ENCODE measurements around the gene SEC11C.
"Not testable (repeated sequence)": the region's sequence is repeated elsewhere in the genome, so short reads cannot be mapped to it uniquely, and the experiment has no call there.

The SEC11C gene

GRCh38 chr18:59129951-59130703 is 9.6 kb upstream of the SEC11C start:
- H3K9ac ChIP-seq (ENCODE audit: low read length), result no peak overlapping the region
- H3K27me3 ChIP-seq (ENCODE audit: control insufficient read depth, insufficient read depth, low read length), result peaks cover 27% of the 10 kb centered on the region
- H3K9me3 ChIP-seq (ENCODE audit: control insufficient read depth, low read length), result no peaks in the 10 kb centered on the region
- no peaks in the 10 kb centered on the region for H3K4me1 ChIP-seq (ENCODE audit: control insufficient read depth, insufficient read depth, low read length)
- H3K4me3 ChIP-seq (ENCODE audit: low read length), result no peak overlapping the region
- no peaks in the 10 kb centered on the region for H3K36me3 ChIP-seq (ENCODE audit: control insufficient read depth, insufficient read depth, low read length)

GRCh38 chr18:59132810-59133465 is 6.7 kb upstream of the SEC11C start:
- Histone ChIP-seq H3K9ac (ENCODE audit: low read length) (no peak overlapping the region), H3K9me3 (ENCODE audit: control insufficient read depth, low read length) (no peaks in the 10 kb centered on the region), H3K27me3 (ENCODE audit: control insufficient read depth, insufficient read depth, low read length) (peaks cover 25% of the 10 kb centered on the region), H3K4me1 (ENCODE audit: control insufficient read depth, insufficient read depth, low read length) (no peaks in the 10 kb centered on the region), H3K36me3 (ENCODE audit: control insufficient read depth, insufficient read depth, low read length) (no peaks in the 10 kb centered on the region), H3K4me3 (ENCODE audit: low read length) (no peak overlapping the region)

- H3K9ac ChIP-seq (ENCODE audit: low read length), result peak overlapping the region; percentile 83
- no peaks in the 10 kb centered on the region for H3K36me3 ChIP-seq (ENCODE audit: control insufficient read depth, insufficient read depth, low read length)
- no peaks in the 10 kb centered on the region for H3K9me3 ChIP-seq (ENCODE audit: control insufficient read depth, low read length)
- H3K27me3 ChIP-seq (ENCODE audit: control insufficient read depth, insufficient read depth, low read length), result peaks cover 4% of the 10 kb centered on the region
- peak overlapping the region; percentile 91 for H3K4me3 ChIP-seq (ENCODE audit: low read length)
- H3K4me1 ChIP-seq (ENCODE audit: control insufficient read depth, insufficient read depth, low read length), result peaks cover 13% of the 10 kb centered on the region
Observed at GRCh38 chr18:59139291-59139614, 431 bp upstream of the SEC11C start.

GRCh38 chr18:59140302-59140885 is 710 bp downstream of the SEC11C start:
- peaks cover 13% of the 10 kb centered on the region for H3K4me1 ChIP-seq (ENCODE audit: control insufficient read depth, insufficient read depth, low read length)
- peaks cover 3% of the 10 kb centered on the region for H3K27me3 ChIP-seq (ENCODE audit: control insufficient read depth, insufficient read depth, low read length)
- H3K36me3 ChIP-seq (ENCODE audit: control insufficient read depth, insufficient read depth, low read length), result no peaks in the 10 kb centered on the region
- peak overlapping the region; percentile 91 for H3K4me3 ChIP-seq (ENCODE audit: low read length)
- H3K9ac ChIP-seq (ENCODE audit: low read length), result peak overlapping the region; percentile 83
- no peaks in the 10 kb centered on the region for H3K9me3 ChIP-seq (ENCODE audit: control insufficient read depth, low read length)

GRCh38 chr18:59141294-59142068 is 1.8 kb downstream of the SEC11C start:
- H3K9me3 ChIP-seq (ENCODE audit: control insufficient read depth, low read length), result no peaks in the 10 kb centered on the region
- H3K4me1 ChIP-seq (ENCODE audit: control insufficient read depth, insufficient read depth, low read length), result peaks cover 13% of the 10 kb centered on the region
- H3K27me3 ChIP-seq (ENCODE audit: control insufficient read depth, insufficient read depth, low read length), result peaks cover 3% of the 10 kb centered on the region
- no peak overlapping the region for H3K4me3 ChIP-seq (ENCODE audit: low read length)
- H3K36me3 ChIP-seq (ENCODE audit: control insufficient read depth, insufficient read depth, low read length), result no peaks in the 10 kb centered on the region
- H3K9ac ChIP-seq (ENCODE audit: low read length), result peak overlapping the region; percentile 17

- Histone ChIP-seq H3K9me3 (ENCODE audit: control insufficient read depth, low read length) (no peaks in the 10 kb centered on the region), H3K4me1 (ENCODE audit: control insufficient read depth, insufficient read depth, low read length) (peaks cover 13% of the 10 kb centered on the region), H3K4me3 (ENCODE audit: low read length) (no peak overlapping the region), H3K9ac (ENCODE audit: low read length) (peak overlapping the region; percentile 17), H3K27me3 (ENCODE audit: control insufficient read depth, insufficient read depth, low read length) (no peaks in the 10 kb centered on the region), H3K36me3 (ENCODE audit: control insufficient read depth, insufficient read depth, low read length) (no peaks in the 10 kb centered on the region)
Observed at GRCh38 chr18:59142274-59142673, 2.6 kb downstream of the SEC11C start.

- H3K36me3 ChIP-seq (ENCODE audit: control insufficient read depth, insufficient read depth, low read length); H3K9ac ChIP-seq (ENCODE audit: low read length); H3K9me3 ChIP-seq (ENCODE audit: control insufficient read depth, low read length); H3K27me3 ChIP-seq (ENCODE audit: control insufficient read depth, insufficient read depth, low read length); H3K4me3 ChIP-seq (ENCODE audit: low read length): not testable (repeated sequence)
- peaks cover 13% of the 10 kb centered on the region for H3K4me1 ChIP-seq (ENCODE audit: control insufficient read depth, insufficient read depth, low read length)
Observed at GRCh38 chr18:59142800-59143416, 3.2 kb downstream of the SEC11C start.

GRCh38 chr18:59143441-59143840 is 3.8 kb downstream of the SEC11C start:
- no peak overlapping the region for H3K4me3 ChIP-seq (ENCODE audit: low read length)
- H3K4me1 ChIP-seq (ENCODE audit: control insufficient read depth, insufficient read depth, low read length), result peaks cover 13% of the 10 kb centered on the region
- H3K36me3 ChIP-seq (ENCODE audit: control insufficient read depth, insufficient read depth, low read length), result peaks cover 7% of the 10 kb centered on the region
- H3K27me3 ChIP-seq (ENCODE audit: control insufficient read depth, insufficient read depth, low read length), result peaks cover 3% of the 10 kb centered on the region
- H3K9me3 ChIP-seq (ENCODE audit: control insufficient read depth, low read length), result no peaks in the 10 kb centered on the region
- no peak overlapping the region for H3K9ac ChIP-seq (ENCODE audit: low read length)

- no peak overlapping the region for H3K4me3 ChIP-seq (ENCODE audit: low read length)
- H3K36me3 ChIP-seq (ENCODE audit: control insufficient read depth, insufficient read depth, low read length), result peaks cover 7% of the 10 kb centered on the region
- H3K27me3 ChIP-seq (ENCODE audit: control insufficient read depth, insufficient read depth, low read length), result peaks cover 3% of the 10 kb centered on the region
- no peaks in the 10 kb centered on the region for H3K9me3 ChIP-seq (ENCODE audit: control insufficient read depth, low read length)
- H3K9ac ChIP-seq (ENCODE audit: low read length), result no peak overlapping the region
- peaks cover 13% of the 10 kb centered on the region for H3K4me1 ChIP-seq (ENCODE audit: control insufficient read depth, insufficient read depth, low read length)
Observed at GRCh38 chr18:59144483-59144882, 4.8 kb downstream of the SEC11C start.

GRCh38 chr18:59145055-59145454 is 5.4 kb downstream of the SEC11C start:
- Histone ChIP-seq H3K27me3 (ENCODE audit: control insufficient read depth, insufficient read depth, low read length) (peaks cover 3% of the 10 kb centered on the region), H3K4me1 (ENCODE audit: control insufficient read depth, insufficient read depth, low read length) (peaks cover 13% of the 10 kb centered on the region), H3K9ac (ENCODE audit: low read length) (no peak overlapping the region), H3K36me3 (ENCODE audit: control insufficient read depth, insufficient read depth, low read length) (peaks cover 7% of the 10 kb centered on the region), H3K4me3 (ENCODE audit: low read length) (no peak overlapping the region), H3K9me3 (ENCODE audit: control insufficient read depth, low read length) (no peaks in the 10 kb centered on the region)

- H3K36me3 ChIP-seq (ENCODE audit: control insufficient read depth, insufficient read depth, low read length), result peaks cover 7% of the 10 kb centered on the region
- H3K4me3 ChIP-seq (ENCODE audit: low read length), result no peak overlapping the region
Observed at GRCh38 chr18:59148192-59148591, 8.5 kb downstream of the SEC11C start.

More at GRCh38 chr18:59148192-59148591, 8.5 kb downstream of the SEC11C start:
- Histone ChIP-seq H3K9me3 (ENCODE audit: control insufficient read depth, low read length) (no peaks in the 10 kb centered on the region), H3K4me1 (ENCODE audit: control insufficient read depth, insufficient read depth, low read length) (no peaks in the 10 kb centered on the region), H3K27me3 (ENCODE audit: control insufficient read depth, insufficient read depth, low read length) (peaks cover 3% of the 10 kb centered on the region), H3K9ac (ENCODE audit: low read length) (no peak overlapping the region)
